SH-SY5Y (cell line): ENCODE measurements around the gene PDE4D.

Experiments used
- GATA2 ChIP-seq: IDR thresholded peaks from 2 replicates; pipeline ENCODE4 v1.6.1; 2011; ENCODE audit warnings: mild to moderate bottlenecking, low read depth, low read length
- GATA3 ChIP-seq: IDR thresholded peaks from 2 replicates; pipeline ENCODE4 v1.6.1; 2011; ENCODE audit warnings: low read depth, mild to moderate bottlenecking, low read length, moderate library complexity

DNA sequence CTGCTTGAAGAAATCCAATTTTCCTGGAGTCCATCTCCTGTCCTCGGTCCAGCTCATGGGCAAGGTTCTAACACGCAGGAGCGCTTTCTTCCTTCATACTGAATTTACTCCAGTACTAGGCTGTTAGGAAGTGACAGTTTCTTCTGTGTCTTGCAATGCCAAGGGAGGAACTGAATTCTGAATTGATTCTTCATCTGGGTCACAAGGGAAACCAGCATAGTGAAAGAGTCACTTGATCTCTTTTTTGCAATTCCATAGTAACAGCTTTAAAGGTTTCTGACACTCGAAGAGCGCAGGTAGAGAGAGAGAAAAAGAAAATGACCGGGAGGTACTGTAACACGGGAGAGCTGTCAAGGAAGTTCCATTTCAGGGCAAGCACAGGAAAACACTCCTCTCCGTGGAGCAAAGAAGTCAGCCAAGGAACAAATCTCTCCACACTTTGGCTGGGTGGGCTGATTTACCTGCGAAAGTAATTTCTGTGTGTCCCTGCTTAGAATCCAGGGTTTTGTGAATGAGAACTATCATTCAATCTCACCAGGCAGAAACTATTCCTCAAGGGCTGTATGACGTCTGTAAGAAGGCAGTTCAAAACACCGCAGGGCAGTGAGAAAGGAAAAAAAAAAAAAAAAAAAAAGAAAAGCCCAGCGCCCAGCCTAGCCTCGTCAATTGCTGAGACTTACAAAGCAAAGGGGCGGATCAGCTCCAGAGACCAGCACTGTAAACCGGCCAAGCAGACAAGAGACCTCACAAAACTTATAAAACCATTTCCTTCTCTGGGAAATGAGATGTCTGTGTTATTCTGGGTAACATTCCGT, 617.8 kb downstream of the PDE4D start:
- TF ChIP-seq GATA2 (no peak), GATA3 (no peak)
